GM19468 (cell line): ENCODE results near the gene AHCYL1.

Experiments
- ATAC-seq: cut with Tn5 transposase; IDR thresholded peaks from one replicate; pipeline ENCODE4 v1.9.1; 2021; ENCODE audit warnings: mild to moderate bottlenecking, moderate library complexity, moderate number of reproducible peaks; ENCODE audit not compliant: unreplicated experiment; ENCODE audit errors: extremely low read depth

The AHCYL1 gene

GRCh38 chr1:110032327-110032726, 47.8 kb downstream of the AHCYL1 start:
- ATAC-seq = no peak

- no peak for ATAC-seq
Measured at GRCh38 chr1:110033421-110033820, 48.9 kb downstream of the AHCYL1 start.

DNA sequence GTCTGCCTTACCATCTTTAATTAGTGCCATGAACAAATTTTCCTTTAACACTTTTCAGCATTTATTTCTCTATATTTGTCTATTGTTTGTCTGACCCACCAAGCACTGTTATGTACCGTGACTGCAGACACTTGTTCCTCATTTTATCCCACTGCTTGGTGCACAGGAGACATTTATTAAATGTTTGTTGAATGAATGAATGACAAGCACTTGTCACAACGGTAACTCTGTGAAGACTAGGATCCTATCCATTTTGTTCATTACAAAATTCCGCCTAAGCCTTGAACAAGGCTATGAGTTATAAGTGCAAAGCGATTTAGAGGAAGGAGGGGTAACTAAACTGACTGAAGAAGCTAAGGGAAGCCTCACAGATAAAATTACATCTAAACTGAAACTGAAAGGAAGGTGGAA, 49.5 kb downstream of the AHCYL1 start:
- no peak for ATAC-seq

GRCh38 chr1:110034451-110035235, 50.1 kb downstream of the AHCYL1 start, which contains the start of gene STRIP1:
STRIP1 (plus strand) TSS chr1:110034624; CDS start chr1:110034638, 14 bp downstream.
- peak; percentile 72 for ATAC-seq

GRCh38 chr1:110035236-110035752, 50.7 kb downstream of the AHCYL1 start:
- no peak for ATAC-seq

GRCh38 chr1:110038271-110038670, 53.7 kb downstream of the AHCYL1 start:
- ATAC-seq = no peak

DNA sequence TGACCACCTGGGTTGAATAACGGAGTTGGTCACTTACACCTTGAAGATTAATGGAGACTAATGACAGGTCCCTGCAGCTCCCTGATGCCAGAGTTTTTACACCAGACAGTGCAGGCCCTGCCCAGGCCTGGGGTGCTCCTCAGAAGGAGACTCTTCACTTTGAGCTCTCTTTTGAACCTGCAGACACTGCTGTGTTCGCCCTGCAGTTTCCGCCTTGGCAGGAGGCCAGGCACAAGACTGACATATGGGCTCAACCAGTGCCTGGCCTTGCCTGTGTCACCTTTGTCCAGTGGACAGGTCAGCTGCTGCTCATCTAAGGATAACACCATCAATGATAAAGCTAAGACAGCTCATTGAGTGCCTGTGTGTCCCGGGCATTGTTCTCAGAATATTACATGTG, 55.1 kb downstream of the AHCYL1 start:
- ATAC-seq = no peak

- ATAC-seq = no peak
Measured at GRCh38 chr1:110040548-110040947, 56.0 kb downstream of the AHCYL1 start.

- no peak for ATAC-seq
Measured at GRCh38 chr1:110043016-110043415, 58.5 kb downstream of the AHCYL1 start.

DNA sequence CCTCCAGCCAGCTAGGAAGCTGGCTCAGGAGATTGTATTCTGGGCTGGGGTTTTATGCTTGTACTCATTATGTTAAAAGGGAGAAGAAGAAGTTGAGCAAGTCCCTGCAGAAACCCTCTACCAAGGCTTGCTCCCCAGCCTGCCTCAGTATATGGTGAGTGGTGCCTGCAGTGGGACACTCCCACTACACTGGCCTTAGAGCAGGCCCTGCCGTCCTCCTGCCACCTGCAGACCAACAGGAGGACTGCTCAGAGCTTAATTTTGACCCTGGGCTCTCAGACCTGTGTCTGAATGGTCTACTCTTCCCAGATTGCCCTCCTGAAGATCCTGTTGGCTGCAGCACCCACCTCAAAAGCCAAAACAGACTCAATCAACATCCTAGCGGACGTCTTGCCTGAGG, 62.9 kb downstream of the AHCYL1 start:
- no peak for ATAC-seq

- no peak for ATAC-seq
Measured at GRCh38 chr1:110048240-110048639, 63.7 kb downstream of the AHCYL1 start.

DNA sequence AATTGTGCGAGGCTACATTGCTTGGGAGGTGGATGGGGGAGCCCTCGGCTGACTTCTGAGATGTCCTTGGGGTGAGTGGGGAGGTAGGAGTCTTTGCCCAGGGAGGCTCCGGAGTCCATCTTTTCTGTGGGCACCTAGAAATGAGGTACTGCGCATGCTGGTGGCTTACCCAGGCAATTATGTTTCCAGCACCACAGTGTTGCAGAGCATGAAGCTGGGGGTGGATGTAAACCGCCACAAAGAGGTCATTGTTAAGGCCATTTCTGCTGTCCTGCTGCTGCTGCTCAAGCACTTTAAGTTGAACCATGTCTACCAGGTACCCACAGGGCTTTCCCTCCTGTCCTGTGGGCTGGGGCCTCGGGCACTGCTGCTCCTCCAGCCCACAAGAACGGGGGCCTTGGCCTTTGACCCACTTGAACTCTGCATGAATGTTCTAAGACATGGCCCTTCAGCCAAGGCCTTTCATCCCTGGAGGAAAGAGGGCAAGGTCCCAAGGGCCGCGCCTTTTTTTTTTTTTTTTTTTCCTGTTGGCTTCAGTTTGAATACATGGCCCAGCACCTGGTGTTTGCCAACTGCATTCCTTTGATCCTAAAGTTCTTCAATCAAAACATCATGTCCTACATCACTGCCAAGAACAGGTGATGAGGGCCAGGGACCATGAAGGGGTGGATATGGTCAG, 64.5 kb downstream of the AHCYL1 start:
- no peak for ATAC-seq

DNA sequence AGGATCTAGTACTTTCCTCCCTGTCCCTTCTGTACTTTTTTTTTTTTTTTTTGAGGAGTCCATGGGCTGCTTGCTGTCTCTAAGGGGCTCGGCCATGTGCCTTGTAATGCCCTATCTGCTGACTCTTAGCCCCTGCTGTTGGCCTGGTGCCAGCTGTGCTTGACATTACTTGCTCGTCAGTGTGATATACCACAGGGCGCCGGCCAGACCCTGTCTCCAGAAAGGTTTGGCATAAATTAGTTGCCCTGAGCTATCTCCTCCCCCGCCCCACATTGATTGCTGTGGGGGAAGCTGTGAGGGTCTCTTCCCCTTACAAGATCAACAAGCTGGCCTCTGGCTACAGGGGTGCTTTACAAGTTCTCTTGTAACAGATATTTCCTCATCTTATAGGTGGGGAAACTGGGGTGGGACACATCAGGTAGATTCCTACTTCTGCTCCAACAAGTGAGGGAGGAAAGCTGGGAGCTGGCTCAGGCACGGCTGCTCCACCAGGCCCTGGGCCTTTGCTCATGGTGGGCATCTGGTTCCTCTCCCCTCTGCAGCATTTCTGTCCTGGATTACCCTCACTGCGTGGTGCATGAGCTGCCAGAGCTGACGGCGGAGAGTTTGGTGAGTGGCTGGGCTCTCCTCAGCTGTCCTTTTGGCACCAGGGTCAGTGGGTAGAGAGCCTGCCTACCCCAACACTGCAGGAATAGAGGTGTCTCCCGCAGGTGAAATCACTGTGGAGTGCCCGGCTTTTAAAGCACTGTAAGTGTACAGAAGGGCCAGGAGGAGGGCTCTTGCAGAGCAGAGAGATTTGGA, 65.4 kb downstream of the AHCYL1 start:
- no peak for ATAC-seq

DNA sequence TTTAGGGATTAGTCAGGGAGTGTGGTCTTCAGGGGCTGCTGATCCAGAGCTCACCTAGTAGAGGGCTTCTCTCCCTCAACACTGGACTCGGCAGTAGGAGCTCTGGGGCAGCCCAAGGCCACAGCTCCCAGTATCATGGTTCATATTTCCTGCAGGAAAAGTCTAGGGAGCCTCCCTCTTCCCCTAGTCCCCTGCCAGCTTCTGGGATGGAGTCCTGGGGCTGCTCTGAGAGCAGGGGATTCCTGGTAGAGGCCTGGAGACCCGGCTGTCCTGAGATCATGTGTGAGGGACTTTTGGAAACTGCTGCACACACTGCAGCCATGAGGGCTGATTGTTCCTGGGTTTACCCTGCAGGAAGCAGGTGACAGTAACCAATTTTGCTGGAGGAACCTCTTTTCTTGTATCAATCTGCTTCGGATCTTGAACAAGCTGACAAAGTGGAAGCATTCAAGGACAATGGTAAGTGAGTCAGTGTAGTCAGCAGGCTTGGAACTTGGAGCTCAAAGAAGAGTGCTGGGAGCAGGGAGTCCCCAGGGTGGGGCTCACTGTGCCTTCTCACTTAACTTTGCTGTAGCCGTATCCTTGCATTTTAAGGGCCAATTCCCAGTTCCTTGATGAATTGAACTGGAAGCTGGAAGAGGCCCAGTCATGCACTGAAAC, 66.2 kb downstream of the AHCYL1 start:
- no peak for ATAC-seq

DNA sequence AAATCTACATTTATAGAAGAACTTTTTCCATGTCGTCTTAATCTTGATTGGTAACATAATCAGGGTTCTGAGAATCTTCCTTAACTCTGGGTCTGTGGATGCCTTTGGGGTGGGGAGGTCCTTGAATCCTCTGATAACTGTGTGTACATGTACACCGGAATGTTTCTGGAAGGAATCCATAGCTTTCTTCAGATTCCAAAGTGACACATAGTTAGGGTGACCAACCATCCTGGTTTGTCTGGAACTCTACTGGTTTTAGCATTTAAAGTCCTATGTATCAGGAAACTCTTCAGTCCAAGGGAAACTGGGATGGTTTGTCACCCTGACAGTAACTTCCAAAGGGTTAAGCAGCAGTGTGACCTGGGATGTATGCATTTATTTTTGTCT, 66.7 kb downstream of the AHCYL1 start:
- no peak for ATAC-seq

DNA sequence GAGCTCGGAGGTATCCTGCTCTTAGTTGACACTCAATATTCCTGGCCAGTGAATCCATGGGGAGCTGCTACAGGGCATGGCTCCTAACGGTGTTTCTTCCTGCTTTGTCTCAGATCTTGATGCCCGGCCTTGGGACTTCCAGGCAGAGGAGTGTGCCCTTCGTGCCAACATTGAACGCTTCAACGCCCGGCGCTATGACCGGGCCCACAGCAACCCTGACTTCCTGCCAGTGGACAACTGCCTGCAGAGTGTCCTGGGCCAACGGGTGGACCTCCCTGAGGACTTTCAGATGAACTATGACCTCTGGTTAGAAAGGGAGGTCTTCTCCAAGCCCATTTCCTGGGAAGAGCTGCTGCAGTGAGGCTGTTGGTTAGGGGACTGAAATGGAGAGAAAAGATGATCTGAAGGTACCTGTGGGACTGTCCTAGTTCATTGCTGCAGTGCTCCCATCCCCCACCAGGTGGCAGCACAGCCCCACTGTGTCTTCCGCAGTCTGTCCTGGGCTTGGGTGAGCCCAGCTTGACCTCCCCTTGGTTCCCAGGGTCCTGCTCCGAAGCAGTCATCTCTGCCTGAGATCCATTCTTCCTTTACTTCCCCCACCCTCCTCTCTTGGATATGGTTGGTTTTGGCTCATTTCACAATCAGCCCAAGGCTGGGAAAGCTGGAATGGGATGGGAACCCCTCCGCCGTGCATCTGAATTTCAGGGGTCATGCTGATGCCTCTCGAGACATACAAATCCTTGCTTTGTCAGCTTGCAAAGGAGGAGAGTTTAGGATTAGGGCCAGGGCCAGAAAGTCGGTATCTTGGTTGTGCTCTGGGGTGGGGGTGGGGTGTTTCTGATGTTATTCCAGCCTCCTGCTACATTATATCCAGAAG, 69.2 kb downstream of the AHCYL1 start:
- ATAC-seq = no peak

GRCh38 chr1:110055493-110056284, 71.1 kb downstream of the AHCYL1 start:
- ATAC-seq = no peak

GRCh38 chr1:110056285-110056683, 71.7 kb downstream of the AHCYL1 start:
- no peak for ATAC-seq
